GM12874 (cell line): ENCODE measurements around the gene PDLIM7.
A peak's percentile ranks its signal among the peaks of the same experiment; 100 is the strongest.

Experiments
- TF ChIP-seq, protein P1 (sequence below): IDR thresholded peaks from 2 replicates; pipeline ENCODE4 v1.5.1; 2011; ENCODE audit warnings: low read depth, mild to moderate bottlenecking, control low read depth, low read length, moderate library complexity; ENCODE audit not compliant: insufficient read depth

Gene PDLIM7

DNA sequence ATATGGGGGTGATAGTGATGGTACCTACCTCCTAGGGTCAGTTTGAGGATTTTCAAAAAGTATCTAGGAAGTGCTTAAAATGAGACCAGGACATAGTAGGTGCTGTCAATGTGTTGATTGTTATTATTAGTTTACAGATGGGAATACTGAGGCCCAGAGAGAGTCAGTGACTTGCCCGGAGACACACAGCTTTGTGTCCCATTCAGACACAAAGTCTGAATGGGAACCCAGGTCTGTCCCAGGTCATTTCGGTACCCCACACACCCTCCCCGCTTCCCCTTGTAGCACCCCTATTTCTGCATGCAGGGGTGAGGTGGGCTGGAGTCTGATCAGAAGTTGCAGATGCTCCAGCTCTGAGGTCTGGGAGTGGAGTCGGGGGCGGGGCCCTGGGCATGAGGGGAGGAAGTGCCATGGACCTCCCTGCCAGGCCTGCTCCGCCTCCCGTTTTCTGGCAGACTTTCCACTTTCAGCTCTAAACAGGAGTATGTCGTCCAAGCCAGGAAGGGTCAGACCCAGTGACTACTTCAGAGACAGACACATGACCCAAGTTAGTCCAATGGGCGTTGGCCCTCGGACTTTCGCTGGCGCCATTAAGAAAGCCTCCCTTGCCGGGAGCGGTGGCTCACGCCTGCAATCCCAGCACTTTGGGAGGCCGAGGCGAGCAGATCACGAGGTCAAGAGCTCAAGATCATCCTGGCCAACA is 20.7 kb downstream of the PDLIM7 start:
- TF ChIP-seq, protein P1, sequence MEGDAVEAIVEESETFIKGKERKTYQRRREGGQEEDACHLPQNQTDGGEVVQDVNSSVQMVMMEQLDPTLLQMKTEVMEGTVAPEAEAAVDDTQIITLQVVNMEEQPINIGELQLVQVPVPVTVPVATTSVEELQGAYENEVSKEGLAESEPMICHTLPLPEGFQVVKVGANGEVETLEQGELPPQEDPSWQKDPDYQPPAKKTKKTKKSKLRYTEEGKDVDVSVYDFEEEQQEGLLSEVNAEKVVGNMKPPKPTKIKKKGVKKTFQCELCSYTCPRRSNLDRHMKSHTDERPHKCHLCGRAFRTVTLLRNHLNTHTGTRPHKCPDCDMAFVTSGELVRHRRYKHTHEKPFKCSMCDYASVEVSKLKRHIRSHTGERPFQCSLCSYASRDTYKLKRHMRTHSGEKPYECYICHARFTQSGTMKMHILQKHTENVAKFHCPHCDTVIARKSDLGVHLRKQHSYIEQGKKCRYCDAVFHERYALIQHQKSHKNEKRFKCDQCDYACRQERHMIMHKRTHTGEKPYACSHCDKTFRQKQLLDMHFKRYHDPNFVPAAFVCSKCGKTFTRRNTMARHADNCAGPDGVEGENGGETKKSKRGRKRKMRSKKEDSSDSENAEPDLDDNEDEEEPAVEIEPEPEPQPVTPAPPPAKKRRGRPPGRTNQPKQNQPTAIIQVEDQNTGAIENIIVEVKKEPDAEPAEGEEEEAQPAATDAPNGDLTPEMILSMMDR = no peak

DNA sequence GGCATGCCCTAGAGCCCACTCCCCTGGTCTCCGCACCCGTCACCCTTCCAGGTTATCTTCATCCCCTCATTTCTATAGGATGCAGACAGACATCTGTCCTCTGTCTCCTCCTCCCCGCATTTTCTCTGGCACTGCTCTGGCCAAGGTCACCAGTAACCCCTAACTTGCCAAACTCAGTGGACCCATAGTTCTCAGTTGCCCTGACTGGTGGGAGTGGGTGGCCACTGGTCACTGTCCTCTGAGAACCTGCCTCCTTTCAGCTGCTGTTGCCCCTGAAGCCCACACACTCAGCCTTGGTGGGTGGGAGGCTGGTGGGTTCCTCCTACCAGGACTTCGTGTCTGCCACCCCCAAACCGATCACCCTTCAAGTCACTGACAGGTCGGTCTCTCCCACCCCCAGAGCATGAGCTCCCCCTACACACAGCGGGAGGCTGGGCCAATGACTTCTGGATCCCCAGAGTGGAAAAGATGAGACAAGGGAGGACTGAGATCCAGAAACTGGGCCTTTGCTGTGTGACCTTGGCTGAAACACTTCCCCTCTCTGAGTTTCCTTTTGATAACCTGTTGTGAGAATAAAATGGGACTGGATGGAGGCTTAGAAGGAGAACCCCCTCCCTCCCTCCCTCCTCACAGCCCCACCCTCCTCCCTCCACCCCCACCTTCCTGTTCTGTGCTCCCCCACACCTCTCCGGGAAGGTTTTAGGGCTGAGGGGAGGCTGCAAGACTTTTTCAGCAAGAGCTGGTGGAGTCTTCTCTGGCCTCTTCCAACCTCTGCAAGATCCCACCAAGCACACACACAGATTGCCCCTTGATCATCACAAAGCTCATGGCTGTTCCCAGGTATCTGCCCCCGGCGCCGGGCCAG is 21.6 kb downstream of the PDLIM7 start:
- TF ChIP-seq, protein P1 = no peak

DNA sequence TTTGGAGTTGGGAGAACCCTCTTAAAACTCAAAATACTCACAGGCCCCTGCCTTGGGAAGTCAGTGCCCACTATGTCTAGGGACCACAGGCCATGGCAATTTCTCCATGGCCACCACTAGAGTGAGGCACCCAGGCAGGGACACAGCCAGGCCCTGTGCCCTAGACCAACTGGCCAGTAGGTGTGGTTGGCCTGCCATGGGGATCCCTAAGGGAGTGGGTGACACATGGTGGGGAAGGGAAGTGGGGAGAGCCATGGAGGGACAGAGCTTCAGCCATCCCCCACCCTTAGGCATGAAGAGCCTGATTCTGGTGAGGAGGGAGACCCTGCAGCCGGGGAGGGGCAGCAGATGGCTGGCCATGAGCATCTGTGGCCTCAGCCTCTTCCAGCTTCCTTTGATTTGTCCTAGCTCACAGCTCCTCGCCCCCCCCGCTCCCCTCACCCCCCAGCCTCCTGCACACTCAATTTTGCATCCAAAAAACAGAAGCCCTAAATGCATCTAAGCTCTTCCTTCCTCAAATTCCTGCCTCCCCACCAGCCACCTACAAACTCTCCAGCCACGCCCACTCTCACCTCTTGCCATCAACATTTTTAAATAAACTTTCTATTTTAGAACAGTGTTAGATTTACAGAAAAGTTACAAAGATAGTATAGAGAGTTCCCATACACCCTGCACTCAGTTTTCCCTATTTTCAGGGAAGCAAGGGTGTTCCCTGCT is 22.4 kb downstream of the PDLIM7 start:
- TF ChIP-seq, protein P1 = no peak

DNA sequence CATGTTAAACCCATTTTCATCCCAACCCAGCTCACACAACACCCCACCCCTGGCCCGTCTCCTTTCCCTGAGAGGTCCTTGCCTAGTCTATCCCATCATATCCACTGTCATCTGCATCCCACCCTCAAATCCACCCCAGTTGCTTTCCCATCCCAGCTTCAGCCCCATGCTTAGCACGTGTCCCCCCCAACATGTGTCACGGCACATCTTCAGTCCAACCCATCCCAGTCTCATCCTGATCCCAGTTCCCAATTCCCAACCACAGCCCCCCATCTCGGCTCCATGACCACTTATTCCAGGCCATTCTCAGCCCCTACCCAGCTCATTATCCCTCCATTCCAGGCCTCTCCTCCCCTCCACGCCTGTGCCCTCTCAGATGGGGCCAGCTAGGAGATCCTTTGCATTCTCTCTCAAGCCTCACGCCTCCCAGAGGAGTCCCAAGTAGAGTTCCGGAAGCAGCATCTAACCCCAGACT is 23.4 kb downstream of the PDLIM7 start:
- TF ChIP-seq, protein P1 = no peak

DNA sequence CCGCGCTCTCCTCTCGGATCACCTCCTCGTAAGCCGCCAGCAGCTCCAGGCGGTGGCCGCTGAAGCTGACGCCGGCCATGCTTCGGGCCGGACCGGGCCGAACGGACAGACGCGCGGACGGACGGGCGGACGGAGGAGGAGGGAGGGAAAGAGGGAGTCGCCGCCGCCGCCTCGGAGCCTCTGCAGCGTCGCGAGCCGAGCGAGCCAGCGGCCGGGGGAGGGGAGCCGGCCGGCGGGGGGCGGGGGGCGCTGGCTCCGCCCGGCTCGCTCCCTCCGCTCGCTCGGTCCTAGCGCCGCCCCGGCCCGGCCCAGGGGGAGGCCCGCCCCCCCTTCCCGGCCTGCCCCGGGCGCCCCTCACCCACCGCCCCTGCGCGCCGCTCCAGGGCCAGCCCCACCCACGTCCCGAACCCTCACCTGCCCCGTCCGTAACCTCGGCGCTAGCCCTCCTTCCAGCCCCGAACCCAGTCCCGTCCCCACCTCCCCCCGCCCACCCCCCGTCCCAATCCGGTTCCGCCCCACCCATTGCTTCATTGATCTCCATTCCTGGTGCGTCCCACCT is 23.9 kb downstream of the PDLIM7 start, which contains the start of gene DBN1:
Gene DBN1 (minus strand): TSS at position 192 of the 559 bp plus-strand sequence. CDS start 113 bp downstream, at position 79.
- TF ChIP-seq, protein P1 = no peak

DNA sequence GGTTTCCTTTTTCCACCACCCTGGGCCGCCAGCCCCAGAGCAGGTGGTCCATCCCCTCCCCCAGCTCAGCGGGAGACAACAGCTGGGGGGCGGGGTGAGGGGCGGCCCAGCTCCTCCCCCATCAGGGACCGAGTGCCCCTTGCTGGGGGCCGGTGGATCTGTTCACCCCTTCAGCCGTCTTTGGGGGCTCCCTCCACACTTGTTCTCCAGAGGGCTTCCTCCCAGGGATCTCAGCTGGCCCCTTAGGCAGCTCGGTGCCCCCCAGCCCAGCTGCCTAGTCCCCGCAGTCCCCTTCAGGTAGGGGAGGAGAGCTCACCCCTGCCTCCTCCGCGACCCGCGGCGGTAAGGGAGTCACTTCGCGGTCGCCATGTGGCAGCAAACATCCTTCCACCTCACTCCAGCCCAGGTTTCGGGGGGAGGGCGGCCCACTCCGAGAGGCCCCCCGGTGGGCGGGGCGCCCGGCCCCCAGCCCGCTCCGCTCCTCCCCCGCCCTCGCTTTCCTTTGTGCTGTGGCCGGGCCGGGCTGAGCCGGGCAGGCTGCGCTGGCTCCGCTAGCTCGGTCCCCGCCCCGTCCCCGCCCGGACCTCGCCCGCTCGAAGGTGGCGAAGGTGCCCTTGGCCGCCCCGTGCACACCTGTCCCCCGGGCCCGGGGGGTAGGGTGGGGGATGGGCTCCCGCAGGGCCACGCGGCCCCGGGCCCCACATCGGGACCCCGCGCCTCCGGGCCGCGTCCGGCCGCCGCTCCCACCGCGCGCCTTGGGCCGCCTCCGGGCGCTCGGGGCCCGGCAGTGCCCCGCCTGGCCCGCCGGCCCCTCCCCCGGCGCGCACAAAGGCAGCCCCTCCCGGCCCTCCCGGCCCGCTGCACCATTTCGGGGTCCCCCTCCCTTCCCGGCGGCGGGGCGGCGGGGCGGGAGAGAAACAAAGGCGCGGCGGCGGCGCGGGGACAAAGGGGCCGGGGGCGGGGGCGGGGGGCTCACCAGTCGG is 24.7 kb downstream of the PDLIM7 start:
- TF ChIP-seq, protein P1 = peak; percentile 12; the same call in 1 of the 2 replicates
